Left hindlimb (tissue), 1 donor: ENCODE data around the gene GPATCH1.
A peak's percentile ranks its signal among the peaks of the same experiment; 100 is the strongest.
"Not testable (repeated sequence)": the region's sequence is repeated elsewhere in the genome, so short reads cannot be mapped to it uniquely, and the experiment has no call there.

Experiments used
- DNase-seq: peaks from one replicate; pipeline ENCODE4 v3.0.0-alpha.2; 2018

GPATCH1 gene

GRCh38 chr19:33163481-33163880 is 82.5 kb downstream of the GPATCH1 start:
- no peak for DNase-seq

- not testable (repeated sequence) for DNase-seq
Measured at GRCh38 chr19:33166037-33166436, 85.1 kb downstream of the GPATCH1 start.

GRCh38 chr19:33167438-33167837 is 86.5 kb downstream of the GPATCH1 start:
- DNase-seq, result no peak

GRCh38 chr19:33168528-33168927 is 87.5 kb downstream of the GPATCH1 start:
- no peak for DNase-seq

GRCh38 chr19:33171222-33171795 is 90.3 kb downstream of the GPATCH1 start:
- DNase-seq, result no peak

GRCh38 chr19:33171916-33172359 is 91.0 kb downstream of the GPATCH1 start:
- DNase-seq, result no peak

GRCh38 chr19:33174186-33174585 is 93.2 kb downstream of the GPATCH1 start:
- no peak for DNase-seq

GRCh38 chr19:33175156-33175782 is 94.3 kb downstream of the GPATCH1 start:
- no peak for DNase-seq

GRCh38 chr19:33175886-33176669 is 95.1 kb downstream of the GPATCH1 start:
- DNase-seq, result peak; percentile 76

- DNase-seq, result peak; percentile 99
Measured at GRCh38 chr19:33176670-33177416, 95.9 kb downstream of the GPATCH1 start.

GRCh38 chr19:33177417-33177979 is 96.5 kb downstream of the GPATCH1 start:
- no peak for DNase-seq
